Fibroblast of skin of scalp (primary cell): ENCODE measurements around the gene PLPPR3.

Source experiments
- DNase-seq: peaks from one replicate; pipeline ENCODE4 v3.0.0-alpha.2; 2013

PLPPR3 gene

GRCh38 chr19:806815-807421 lies 14.8 kb downstream of the PLPPR3 start:
- DNase-seq, result no peak

GRCh38 chr19:805600-806550 lies 15.9 kb downstream of the PLPPR3 start:
- DNase-seq, result no peak

- no peak for DNase-seq
These were observed 16.6 kb downstream of the PLPPR3 start for GRCh38 chr19:805166-805551.

GRCh38 chr19:804419-805165 lies 17.2 kb downstream of the PLPPR3 start:
- no peak for DNase-seq

GRCh38 chr19:803686-804418 lies 17.9 kb downstream of the PLPPR3 start:
- DNase-seq, result no peak

- DNase-seq, result no peak
These were observed 18.6 kb downstream of the PLPPR3 start for GRCh38 chr19:803099-803561.

- no peak for DNase-seq
These were observed 19.2 kb downstream of the PLPPR3 start for GRCh38 chr19:802498-803098.

GRCh38 chr19:801861-802497 lies 19.8 kb downstream of the PLPPR3 start:
- DNase-seq, result no peak

- DNase-seq, result peak; percentile 40
These were observed 20.5 kb downstream of the PLPPR3 start for GRCh38 chr19:801030-801860.

GRCh38 chr19:800360-801029 lies 21.3 kb downstream of the PLPPR3 start:
- no peak for DNase-seq

- peak; percentile 67 for DNase-seq
These were observed 22.5 kb downstream of the PLPPR3 start for GRCh38 chr19:799076-799881.

- DNase-seq, result no peak
These were observed 23.2 kb downstream of the PLPPR3 start for GRCh38 chr19:798415-799075.

GRCh38 chr19:797528-798414 lies 24.0 kb downstream of the PLPPR3 start:
- DNase-seq, result peak; percentile 95

GRCh38 chr19:796692-797527 lies 24.8 kb downstream of the PLPPR3 start, which contains the start of gene PTBP1:
TSS of gene PTBP1 (plus strand) at chr19:797452. CDS start at chr19:797498, 46 bp downstream.
- DNase-seq, result peak; percentile 100

- DNase-seq, result no peak
These were observed 25.8 kb downstream of the PLPPR3 start for GRCh38 chr19:795691-796581.
